Measurements from ENCODE around the gene DLK2.

GRCh38 chr6:43452896-43453295, 2.5 kb downstream of the DLK2 start:
- TF ChIP-seq CTCF (IDR thresholded peaks at IDR 0.05 in 4 of 5, conservative IDR thresholded peaks at IDR 0.05 in 1 of 5) (no peak), POLR2A (IDR thresholded peaks at IDR 0.05) (no peak)
